WTC11 (cell line): ENCODE data around the gene DNAJC15. TPM values are rescaled to one million over a fixed set of nuclear protein-coding genes. Genes with fewer than 3 reads are reported as not detected.
A peak's percentile ranks its signal among the peaks of the same experiment; 100 is the strongest.

ENCODE experiments used
- ATAC-seq: fragments of 200-7000 bp; cut with Tn5 transposase; 2 replicates; pipeline ENCODE4 v1.10.0; 2021; ENCODE audit warnings: mild to moderate bottlenecking, moderate library complexity
- CTCF ChIA-PET: fragments of 300-600 bp; sonication (Branson Sonifier 250); formaldehyde crosslinking; loops from one replicate; lab custom pipeline; 2021; ENCODE audit warnings: antibody characterized with exemption; lab: Charles Lee
- POLR2A ChIA-PET: fragments of 350-600 bp; sonication (Branson Sonifier 250); formaldehyde crosslinking; loops from one replicate; lab custom pipeline; 2021; ENCODE audit warnings: antibody characterized with exemption; lab: Charles Lee
- DNase-seq: peaks from one replicate; pipeline ENCODE4 v3.0.0; 2021; ENCODE audit warnings: low spot score
- H3K27ac Mint-ChIP-seq: 2 replicates; pipeline ENCODE4 v1.8.0; 2021; ENCODE audit warnings: mixed read lengths
- H3K27me3 Mint-ChIP-seq: 2 replicates; pipeline ENCODE4 v1.8.0; 2021; ENCODE audit warnings: low read depth, mild to moderate bottlenecking, moderate library complexity, mixed read lengths
- H3K36me3 Mint-ChIP-seq: 2 replicates; pipeline ENCODE4 v1.8.0; 2021; ENCODE audit warnings: mixed read lengths
- H3K4me1 Mint-ChIP-seq: 2 replicates; pipeline ENCODE4 v1.8.0; 2022; ENCODE audit warnings: mixed read lengths
- H3K4me3 Mint-ChIP-seq: 2 replicates; pipeline ENCODE4 v1.8.0; 2021; ENCODE audit warnings: mild to moderate bottlenecking, moderate library complexity, mixed read lengths
- H3K9me3 Mint-ChIP-seq: 2 replicates; pipeline ENCODE4 v1.8.0; 2021; ENCODE audit warnings: mixed read lengths
- ELF4 ChIP-seq: sonication (generic); formaldehyde crosslinking; IDR thresholded peaks from 2 replicates; pipeline ENCODE4 v1.8.1; 2022; ENCODE audit warnings: low read depth, mild to moderate bottlenecking, moderate library complexity, missing genetic modification reagents
- EMX1 ChIP-seq: fragments of 250-450 bp; sonication (Bioruptor Pico); IDR thresholded peaks from 2 replicates; pipeline ENCODE4 v1.8.0; 2021; ENCODE audit warnings: mild to moderate bottlenecking
- HMGXB4 ChIP-seq: sonication (generic); formaldehyde crosslinking; IDR thresholded peaks from 2 replicates; pipeline ENCODE4 v1.8.1; 2023; ENCODE audit warnings: mild to moderate bottlenecking, moderate library complexity, missing genetic modification reagents
- NFE2L1 ChIP-seq: sonication (generic); formaldehyde crosslinking; IDR thresholded peaks from 2 replicates; pipeline ENCODE4 v1.8.1; 2023; ENCODE audit warnings: missing genetic modification reagents
- NR1H2 ChIP-seq: sonication (generic); formaldehyde crosslinking; IDR thresholded peaks from 2 replicates; pipeline ENCODE4 v1.9.0; 2021; ENCODE audit warnings: mild to moderate bottlenecking, moderate library complexity, missing genetic modification reagents
- NR2C2 ChIP-seq: sonication (generic); formaldehyde crosslinking; IDR thresholded peaks from 2 replicates; pipeline ENCODE4 v1.8.0; 2022; ENCODE audit warnings: mild to moderate bottlenecking, missing genetic modification reagents
- NR3C1 ChIP-seq: sonication (generic); formaldehyde crosslinking; conservative IDR thresholded peaks from 2 replicates; pipeline ENCODE4 v1.8.1; 2023; ENCODE audit warnings: low read depth, mild to moderate bottlenecking, missing genetic modification reagents
- OVOL2 ChIP-seq: fragments of 250-450 bp; sonication (Bioruptor Pico); IDR thresholded peaks from 2 replicates; pipeline ENCODE4 v1.9.0; 2021; ENCODE audit warnings: mild to moderate bottlenecking, borderline replicate concordance
- RELA ChIP-seq: sonication (generic); formaldehyde crosslinking; IDR thresholded peaks from 2 replicates; pipeline ENCODE4 v1.8.1; 2022; ENCODE audit warnings: missing genetic modification reagents, mild to moderate bottlenecking, borderline replicate concordance
- TCF7 ChIP-seq: sonication (generic); formaldehyde crosslinking; IDR thresholded peaks from 2 replicates; pipeline ENCODE4 v1.8.0; 2022; ENCODE audit warnings: mild to moderate bottlenecking, low read depth, missing genetic modification reagents, moderate library complexity
- TP53 ChIP-seq: sonication (generic); formaldehyde crosslinking; IDR thresholded peaks from 2 replicates; pipeline ENCODE4 v1.8.1; 2023; ENCODE audit warnings: mild to moderate bottlenecking, missing genetic modification reagents
- ZBTB21 ChIP-seq: sonication (generic); formaldehyde crosslinking; IDR thresholded peaks from 2 replicates; pipeline ENCODE4 v1.8.1; 2023; ENCODE audit warnings: mild to moderate bottlenecking, missing genetic modification reagents, borderline replicate concordance
- ZNF121 ChIP-seq: sonication (generic); formaldehyde crosslinking; IDR thresholded peaks from 2 replicates; pipeline ENCODE4 v1.8.0; 2023; ENCODE audit warnings: missing genetic modification reagents
- ZNF232 ChIP-seq: sonication (generic); formaldehyde crosslinking; IDR thresholded peaks from 2 replicates; pipeline ENCODE4 v1.8.0; 2022; ENCODE audit warnings: mild to moderate bottlenecking, missing genetic modification reagents
- total RNA-seq: library from RNA; stranded (reverse); gene quantifications from 3 replicates; pipeline ENCODE4 v1.2.3, GENCODE V29; 2021
- TF ChIP-seq, protein P1 (sequence below): fragments of 250-450 bp; sonication (Bioruptor Pico); IDR thresholded peaks from 2 replicates; pipeline ENCODE4 v1.9.0; 2021; ENCODE audit warnings: moderate library complexity, mild to moderate bottlenecking, inconsistent platforms, borderline replicate concordance
- TF ChIP-seq, protein P2 (sequence below): fragments of 250-450 bp; sonication (Bioruptor Pico); IDR thresholded peaks from 2 replicates; pipeline ENCODE4 v1.9.0; 2021; ENCODE audit warnings: mild to moderate bottlenecking
- TF ChIP-seq, protein P3 (sequence below): sonication (generic); formaldehyde crosslinking; IDR thresholded peaks from 2 replicates; pipeline ENCODE4 v1.8.1; 2022; ENCODE audit warnings: low read depth, mild to moderate bottlenecking, moderate library complexity, missing genetic modification reagents, borderline replicate concordance
- TF ChIP-seq, protein P4 (sequence below): sonication (generic); formaldehyde crosslinking; IDR thresholded peaks from 2 replicates; pipeline ENCODE4 v1.8.0; 2022; ENCODE audit warnings: missing genetic modification reagents
- TF ChIP-seq, protein P5 (sequence below): sonication (generic); formaldehyde crosslinking; conservative IDR thresholded peaks from 2 replicates; pipeline ENCODE4 v1.8.1; 2022; ENCODE audit warnings: mild to moderate bottlenecking, missing genetic modification reagents
- TF ChIP-seq, protein P6 (sequence below): sonication (generic); formaldehyde crosslinking; IDR thresholded peaks from 2 replicates; pipeline ENCODE4 v1.8.0; 2022; ENCODE audit warnings: mild to moderate bottlenecking, missing genetic modification reagents

Gene DNAJC15
- total RNA-seq, 1 experiment from 2014 or later: 12.2 TPM

DNA sequence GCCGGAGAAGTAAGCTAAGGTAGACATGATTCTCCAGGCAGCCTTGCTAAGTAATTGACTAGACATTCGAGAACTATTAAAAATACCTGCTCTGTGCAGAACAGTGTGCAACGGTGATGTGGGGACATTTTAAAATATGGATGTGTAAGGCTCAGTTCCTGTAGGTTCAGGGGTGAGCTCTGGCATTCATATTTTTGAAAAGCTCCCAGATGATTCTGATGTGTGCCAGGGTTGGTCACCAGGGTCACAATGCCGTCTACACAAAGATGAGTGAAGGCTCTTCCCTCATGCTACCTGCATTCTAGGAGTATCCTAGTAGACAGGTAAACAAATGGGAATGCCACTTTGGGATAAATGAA lies 30.6 kb upstream of the DNAJC15 start:
- POLR2A ChIA-PET: no interaction called here
- Mint-ChIP-seq H3K4me1 (peaks cover 16% of the 10 kb centered on the region), H3K27ac (no peak overlapping the region), H3K27me3 (peaks cover 31% of the 10 kb centered on the region), H3K9me3 (no peaks in the 10 kb centered on the region), H3K4me3 (peak overlapping the region; percentile 75), H3K36me3 (no peaks in the 10 kb centered on the region)
- TF ChIP-seq ZNF232 (CRISPR knock-in tag): no peak
- TF ChIP-seq, protein P1, sequence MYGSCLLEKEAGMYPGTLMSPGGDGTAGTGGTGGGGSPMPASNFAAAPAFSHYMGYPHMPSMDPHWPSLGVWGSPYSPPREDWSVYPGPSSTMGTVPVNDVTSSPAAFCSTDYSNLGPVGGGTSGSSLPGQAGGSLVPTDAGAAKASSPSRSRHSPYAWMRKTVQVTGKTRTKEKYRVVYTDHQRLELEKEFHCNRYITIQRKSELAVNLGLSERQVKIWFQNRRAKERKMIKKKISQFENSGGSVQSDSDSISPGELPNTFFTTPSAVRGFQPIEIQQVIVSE (CRISPR knock-in tag): no peak
- TF ChIP-seq, protein P2, sequence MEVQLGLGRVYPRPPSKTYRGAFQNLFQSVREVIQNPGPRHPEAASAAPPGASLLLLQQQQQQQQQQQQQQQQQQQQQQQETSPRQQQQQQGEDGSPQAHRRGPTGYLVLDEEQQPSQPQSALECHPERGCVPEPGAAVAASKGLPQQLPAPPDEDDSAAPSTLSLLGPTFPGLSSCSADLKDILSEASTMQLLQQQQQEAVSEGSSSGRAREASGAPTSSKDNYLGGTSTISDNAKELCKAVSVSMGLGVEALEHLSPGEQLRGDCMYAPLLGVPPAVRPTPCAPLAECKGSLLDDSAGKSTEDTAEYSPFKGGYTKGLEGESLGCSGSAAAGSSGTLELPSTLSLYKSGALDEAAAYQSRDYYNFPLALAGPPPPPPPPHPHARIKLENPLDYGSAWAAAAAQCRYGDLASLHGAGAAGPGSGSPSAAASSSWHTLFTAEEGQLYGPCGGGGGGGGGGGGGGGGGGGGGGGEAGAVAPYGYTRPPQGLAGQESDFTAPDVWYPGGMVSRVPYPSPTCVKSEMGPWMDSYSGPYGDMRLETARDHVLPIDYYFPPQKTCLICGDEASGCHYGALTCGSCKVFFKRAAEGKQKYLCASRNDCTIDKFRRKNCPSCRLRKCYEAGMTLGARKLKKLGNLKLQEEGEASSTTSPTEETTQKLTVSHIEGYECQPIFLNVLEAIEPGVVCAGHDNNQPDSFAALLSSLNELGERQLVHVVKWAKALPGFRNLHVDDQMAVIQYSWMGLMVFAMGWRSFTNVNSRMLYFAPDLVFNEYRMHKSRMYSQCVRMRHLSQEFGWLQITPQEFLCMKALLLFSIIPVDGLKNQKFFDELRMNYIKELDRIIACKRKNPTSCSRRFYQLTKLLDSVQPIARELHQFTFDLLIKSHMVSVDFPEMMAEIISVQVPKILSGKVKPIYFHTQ (CRISPR knock-in tag): no peak
- TF ChIP-seq RELA (CRISPR knock-in tag): no peak
- no peak for TF ChIP-seq EMX1
- no peak for TF ChIP-seq TCF7
- TF ChIP-seq TP53 (CRISPR knock-in tag): no peak
- TF ChIP-seq, protein P3, sequence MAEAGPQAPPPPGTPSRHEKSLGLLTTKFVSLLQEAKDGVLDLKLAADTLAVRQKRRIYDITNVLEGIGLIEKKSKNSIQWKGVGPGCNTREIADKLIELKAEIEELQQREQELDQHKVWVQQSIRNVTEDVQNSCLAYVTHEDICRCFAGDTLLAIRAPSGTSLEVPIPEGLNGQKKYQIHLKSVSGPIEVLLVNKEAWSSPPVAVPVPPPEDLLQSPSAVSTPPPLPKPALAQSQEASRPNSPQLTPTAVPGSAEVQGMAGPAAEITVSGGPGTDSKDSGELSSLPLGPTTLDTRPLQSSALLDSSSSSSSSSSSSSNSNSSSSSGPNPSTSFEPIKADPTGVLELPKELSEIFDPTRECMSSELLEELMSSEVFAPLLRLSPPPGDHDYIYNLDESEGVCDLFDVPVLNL (CRISPR knock-in tag): no peak
- TF ChIP-seq, protein P4, sequence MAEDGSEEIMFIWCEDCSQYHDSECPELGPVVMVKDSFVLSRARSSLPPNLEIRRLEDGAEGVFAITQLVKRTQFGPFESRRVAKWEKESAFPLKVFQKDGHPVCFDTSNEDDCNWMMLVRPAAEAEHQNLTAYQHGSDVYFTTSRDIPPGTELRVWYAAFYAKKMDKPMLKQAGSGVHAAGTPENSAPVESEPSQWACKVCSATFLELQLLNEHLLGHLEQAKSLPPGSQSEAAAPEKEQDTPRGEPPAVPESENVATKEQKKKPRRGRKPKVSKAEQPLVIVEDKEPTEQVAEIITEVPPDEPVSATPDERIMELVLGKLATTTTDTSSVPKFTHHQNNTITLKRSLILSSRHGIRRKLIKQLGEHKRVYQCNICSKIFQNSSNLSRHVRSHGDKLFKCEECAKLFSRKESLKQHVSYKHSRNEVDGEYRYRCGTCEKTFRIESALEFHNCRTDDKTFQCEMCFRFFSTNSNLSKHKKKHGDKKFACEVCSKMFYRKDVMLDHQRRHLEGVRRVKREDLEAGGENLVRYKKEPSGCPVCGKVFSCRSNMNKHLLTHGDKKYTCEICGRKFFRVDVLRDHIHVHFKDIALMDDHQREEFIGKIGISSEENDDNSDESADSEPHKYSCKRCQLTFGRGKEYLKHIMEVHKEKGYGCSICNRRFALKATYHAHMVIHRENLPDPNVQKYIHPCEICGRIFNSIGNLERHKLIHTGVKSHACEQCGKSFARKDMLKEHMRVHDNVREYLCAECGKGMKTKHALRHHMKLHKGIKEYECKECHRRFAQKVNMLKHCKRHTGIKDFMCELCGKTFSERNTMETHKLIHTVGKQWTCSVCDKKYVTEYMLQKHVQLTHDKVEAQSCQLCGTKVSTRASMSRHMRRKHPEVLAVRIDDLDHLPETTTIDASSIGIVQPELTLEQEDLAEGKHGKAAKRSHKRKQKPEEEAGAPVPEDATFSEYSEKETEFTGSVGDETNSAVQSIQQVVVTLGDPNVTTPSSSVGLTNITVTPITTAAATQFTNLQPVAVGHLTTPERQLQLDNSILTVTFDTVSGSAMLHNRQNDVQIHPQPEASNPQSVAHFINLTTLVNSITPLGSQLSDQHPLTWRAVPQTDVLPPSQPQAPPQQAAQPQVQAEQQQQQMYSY (CRISPR knock-in tag): no peak
- no peak for TF ChIP-seq ZNF121 (CRISPR knock-in tag)
- TF ChIP-seq ZBTB21: no peak
- TF ChIP-seq, protein P5, sequence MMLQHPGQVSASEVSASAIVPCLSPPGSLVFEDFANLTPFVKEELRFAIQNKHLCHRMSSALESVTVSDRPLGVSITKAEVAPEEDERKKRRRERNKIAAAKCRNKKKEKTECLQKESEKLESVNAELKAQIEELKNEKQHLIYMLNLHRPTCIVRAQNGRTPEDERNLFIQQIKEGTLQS (CRISPR knock-in tag): no peak
- TF ChIP-seq ELF4 (CRISPR knock-in tag): no peak
- no peak for TF ChIP-seq NR2C2 (CRISPR knock-in tag)
- TF ChIP-seq NR1H2 (CRISPR knock-in tag): no peak
- TF ChIP-seq OVOL2: no peak
- TF ChIP-seq, protein P6, sequence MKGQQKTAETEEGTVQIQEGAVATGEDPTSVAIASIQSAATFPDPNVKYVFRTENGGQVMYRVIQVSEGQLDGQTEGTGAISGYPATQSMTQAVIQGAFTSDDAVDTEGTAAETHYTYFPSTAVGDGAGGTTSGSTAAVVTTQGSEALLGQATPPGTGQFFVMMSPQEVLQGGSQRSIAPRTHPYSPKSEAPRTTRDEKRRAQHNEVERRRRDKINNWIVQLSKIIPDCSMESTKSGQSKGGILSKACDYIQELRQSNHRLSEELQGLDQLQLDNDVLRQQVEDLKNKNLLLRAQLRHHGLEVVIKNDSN (CRISPR knock-in tag): no peak
- TF ChIP-seq NR3C1 (CRISPR knock-in tag): no peak
- no peak for TF ChIP-seq NFE2L1
- no peak for TF ChIP-seq HMGXB4 (CRISPR knock-in tag)
- TF ChIP-seq, all 79 proteins: peak for 0
- DNase-seq (no peak), ATAC-seq (no peak)
- CTCF ChIA-PET: interaction anchor here (0.9 to 1.1 kb wide), 3 partner anchors 23 to 69 kb away, joined by 3 to 4 read pairs (median 3); no protein-coding TSS in a partner anchor
